ENCODE data around the gene PLXNA2. TPM values are rescaled to one million over a fixed set of nuclear protein-coding genes. Genes with fewer than 3 reads are reported as not detected.

PLXNA2 gene
- total RNA-seq, 6 experiments from 2014 or later, result 20.9 to 29.9 (median 28.1) TPM

- no peak overlapping the region for H3K27ac Mint-ChIP-seq
- no peaks in the 10 kb centered on the region; the same call in 1 of the 2 replicates for H3K27me3 Mint-ChIP-seq (ENCODE audit: insufficient read depth)
- 0 out of 2 replicates have a peak, but pooled peaks cover 14% of the 10 kb centered on the region for H3K36me3 Mint-ChIP-seq (ENCODE audit: low read depth)
- DNase-seq, result no peak
- H3K4me1 Mint-ChIP-seq (ENCODE audit: low read depth), result no peaks in the 10 kb centered on the region
- no peak overlapping the region for H3K4me3 Mint-ChIP-seq
- TF ChIP-seq, protein P1, sequence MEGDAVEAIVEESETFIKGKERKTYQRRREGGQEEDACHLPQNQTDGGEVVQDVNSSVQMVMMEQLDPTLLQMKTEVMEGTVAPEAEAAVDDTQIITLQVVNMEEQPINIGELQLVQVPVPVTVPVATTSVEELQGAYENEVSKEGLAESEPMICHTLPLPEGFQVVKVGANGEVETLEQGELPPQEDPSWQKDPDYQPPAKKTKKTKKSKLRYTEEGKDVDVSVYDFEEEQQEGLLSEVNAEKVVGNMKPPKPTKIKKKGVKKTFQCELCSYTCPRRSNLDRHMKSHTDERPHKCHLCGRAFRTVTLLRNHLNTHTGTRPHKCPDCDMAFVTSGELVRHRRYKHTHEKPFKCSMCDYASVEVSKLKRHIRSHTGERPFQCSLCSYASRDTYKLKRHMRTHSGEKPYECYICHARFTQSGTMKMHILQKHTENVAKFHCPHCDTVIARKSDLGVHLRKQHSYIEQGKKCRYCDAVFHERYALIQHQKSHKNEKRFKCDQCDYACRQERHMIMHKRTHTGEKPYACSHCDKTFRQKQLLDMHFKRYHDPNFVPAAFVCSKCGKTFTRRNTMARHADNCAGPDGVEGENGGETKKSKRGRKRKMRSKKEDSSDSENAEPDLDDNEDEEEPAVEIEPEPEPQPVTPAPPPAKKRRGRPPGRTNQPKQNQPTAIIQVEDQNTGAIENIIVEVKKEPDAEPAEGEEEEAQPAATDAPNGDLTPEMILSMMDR (IDR thresholded peaks at IDR 0.05), result no peak
- no peaks in the 10 kb centered on the region for H3K9me3 Mint-ChIP-seq
Measured at GRCh38 chr1:208058267-208058666, 185.9 kb downstream of the PLXNA2 start.

DNA sequence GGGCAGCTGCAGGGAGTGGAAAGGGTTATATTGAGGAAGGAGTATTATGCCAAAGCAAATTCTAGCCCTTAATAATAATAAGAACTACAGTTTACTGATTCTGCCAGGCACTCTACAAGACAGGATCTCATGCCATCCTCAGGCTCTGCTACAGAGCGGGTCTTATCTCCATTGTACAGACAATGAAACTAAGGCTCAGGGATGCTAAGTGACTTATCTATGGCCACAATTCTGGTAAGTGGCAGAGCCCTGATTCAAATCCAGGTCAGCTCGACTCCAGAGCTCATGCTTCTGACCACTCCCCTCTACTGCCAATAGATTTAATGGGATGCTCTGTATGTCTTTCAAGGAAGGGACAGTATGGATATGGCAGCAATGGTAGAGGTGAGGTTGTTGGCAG, 187.1 kb downstream of the PLXNA2 start:
- Mint-ChIP-seq H3K36me3 (ENCODE audit: low read depth) (peaks cover 19% of the 10 kb centered on the region; the same call in 1 of the 2 replicates), H3K27me3 (ENCODE audit: insufficient read depth) (no peaks in the 10 kb centered on the region; the same call in 1 of the 2 replicates), H3K4me3 (no peak overlapping the region), H3K9me3 (no peaks in the 10 kb centered on the region), H3K4me1 (ENCODE audit: low read depth) (no peaks in the 10 kb centered on the region), H3K27ac (no peak overlapping the region)
- no peak for DNase-seq
- TF ChIP-seq, protein P1 (IDR thresholded peaks at IDR 0.05), result no peak

DNA sequence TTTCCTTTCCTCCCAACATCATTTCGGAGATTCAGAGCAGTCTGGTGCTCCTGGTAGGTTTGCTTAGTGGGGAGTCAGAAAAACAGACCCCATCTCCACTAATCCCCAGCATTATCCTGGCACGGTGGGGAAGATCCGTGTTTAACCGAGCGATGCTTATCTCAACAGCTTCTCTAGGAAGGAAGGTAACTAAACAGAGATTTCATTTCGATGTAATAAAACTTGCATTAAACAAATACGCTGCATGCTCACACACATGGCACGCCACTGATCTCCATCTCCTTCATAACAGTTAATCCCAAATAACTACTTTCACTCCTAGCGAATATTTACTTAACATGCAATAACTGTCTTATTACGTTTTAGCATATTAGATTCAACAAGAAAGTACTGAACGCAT, 188.6 kb downstream of the PLXNA2 start:
- H3K4me1 Mint-ChIP-seq (ENCODE audit: low read depth), result no peaks in the 10 kb centered on the region
- DNase-seq, result no peak
- TF ChIP-seq, protein P1 (IDR thresholded peaks at IDR 0.05), result no peak
- H3K36me3 Mint-ChIP-seq (ENCODE audit: low read depth), result peaks cover 20% of the 10 kb centered on the region; the same call in 1 of the 2 replicates
- no peak overlapping the region for H3K4me3 Mint-ChIP-seq
- no peaks in the 10 kb centered on the region; the same call in 1 of the 2 replicates for H3K27me3 Mint-ChIP-seq (ENCODE audit: insufficient read depth)
- H3K9me3 Mint-ChIP-seq, result no peaks in the 10 kb centered on the region
- H3K27ac Mint-ChIP-seq, result no peak overlapping the region

- H3K9me3 Mint-ChIP-seq, result no peaks in the 10 kb centered on the region
- H3K27me3 Mint-ChIP-seq (ENCODE audit: insufficient read depth), result no peaks in the 10 kb centered on the region; the same call in 1 of the 2 replicates
- TF ChIP-seq, protein P1 (IDR thresholded peaks at IDR 0.05), result no peak
- H3K36me3 Mint-ChIP-seq (ENCODE audit: low read depth), result peaks cover 20% of the 10 kb centered on the region; the same call in 1 of the 2 replicates
- H3K4me3 Mint-ChIP-seq, result no peak overlapping the region
- DNase-seq, result no peak
- no peak overlapping the region; the same call in 1 of the 2 replicates for H3K27ac Mint-ChIP-seq
- H3K4me1 Mint-ChIP-seq (ENCODE audit: low read depth), result no peaks in the 10 kb centered on the region
Measured at GRCh38 chr1:208054911-208055379, 189.2 kb downstream of the PLXNA2 start.

DNA sequence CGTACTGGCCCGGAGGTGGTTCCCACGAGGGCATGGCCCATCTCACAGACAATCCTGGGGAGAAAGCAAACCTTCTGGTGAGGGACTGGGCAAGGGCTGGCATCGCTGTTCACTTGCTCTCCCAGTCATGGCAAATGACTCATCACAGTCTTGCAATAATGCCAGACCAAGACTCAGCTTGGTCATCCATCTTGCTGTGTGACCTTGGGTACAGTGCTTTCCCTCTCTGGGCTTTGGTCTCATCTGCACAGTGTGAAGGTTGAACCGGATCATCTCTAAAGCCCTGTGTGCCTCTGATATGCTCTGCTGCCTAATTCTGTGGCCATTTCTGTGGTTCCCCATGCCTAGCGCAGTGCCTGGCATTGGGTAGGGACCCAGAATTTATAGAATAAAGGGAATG, 189.7 kb downstream of the PLXNA2 start:
- Mint-ChIP-seq H3K4me1 (ENCODE audit: low read depth) (no peaks in the 10 kb centered on the region), H3K27me3 (ENCODE audit: insufficient read depth) (no peaks in the 10 kb centered on the region; the same call in 1 of the 2 replicates), H3K4me3 (no peak overlapping the region), H3K9me3 (no peaks in the 10 kb centered on the region), H3K27ac (no peak overlapping the region), H3K36me3 (ENCODE audit: low read depth) (peaks cover 20% of the 10 kb centered on the region; the same call in 1 of the 2 replicates)
- no peak for DNase-seq
- TF ChIP-seq, protein P1 (IDR thresholded peaks at IDR 0.05), result no peak
